ENCODE data around the gene ZNF580.

Gene ZNF580

DNA sequence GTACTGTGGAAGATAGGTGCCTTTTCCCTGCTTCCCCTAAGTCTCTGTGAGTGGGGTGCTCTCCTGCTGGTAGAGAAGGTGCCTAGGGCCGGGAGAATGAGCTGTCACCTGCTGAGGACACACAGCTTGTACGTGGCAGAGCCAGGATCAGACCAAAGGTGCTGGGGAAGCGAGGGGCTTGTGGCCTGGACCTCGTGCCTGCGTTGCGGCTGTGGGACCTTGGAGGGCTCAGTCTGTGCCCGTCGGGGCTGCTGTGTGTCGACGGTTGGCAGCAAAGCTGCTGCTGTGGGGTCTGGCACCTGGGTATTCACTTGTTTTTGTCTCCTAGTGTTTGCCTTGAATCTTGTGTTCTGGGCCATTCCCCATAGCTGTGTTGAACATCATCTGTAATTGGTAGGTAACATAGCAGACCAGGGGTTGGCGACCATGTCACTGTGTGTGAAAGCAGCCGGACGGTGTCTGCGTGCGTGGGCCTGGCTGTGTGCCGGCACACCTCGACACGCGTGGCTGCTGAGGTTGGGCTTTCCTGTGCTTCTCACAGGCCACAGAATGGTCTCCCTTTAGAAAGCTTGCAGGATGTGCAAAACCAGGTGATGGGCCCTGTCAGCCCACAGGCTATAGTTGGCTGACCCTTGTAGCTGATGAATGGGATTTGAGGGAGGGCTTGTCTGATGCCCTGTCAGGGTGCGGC, 23.2 kb downstream of the ZNF580 start:
- CTCF ChIA-PET: interaction anchor here (0.7 to 1.5 kb wide), 2 partner anchors 8 to 148 kb away, joined by 3 to 11 read pairs; no protein-coding TSS in a partner anchor

DNA sequence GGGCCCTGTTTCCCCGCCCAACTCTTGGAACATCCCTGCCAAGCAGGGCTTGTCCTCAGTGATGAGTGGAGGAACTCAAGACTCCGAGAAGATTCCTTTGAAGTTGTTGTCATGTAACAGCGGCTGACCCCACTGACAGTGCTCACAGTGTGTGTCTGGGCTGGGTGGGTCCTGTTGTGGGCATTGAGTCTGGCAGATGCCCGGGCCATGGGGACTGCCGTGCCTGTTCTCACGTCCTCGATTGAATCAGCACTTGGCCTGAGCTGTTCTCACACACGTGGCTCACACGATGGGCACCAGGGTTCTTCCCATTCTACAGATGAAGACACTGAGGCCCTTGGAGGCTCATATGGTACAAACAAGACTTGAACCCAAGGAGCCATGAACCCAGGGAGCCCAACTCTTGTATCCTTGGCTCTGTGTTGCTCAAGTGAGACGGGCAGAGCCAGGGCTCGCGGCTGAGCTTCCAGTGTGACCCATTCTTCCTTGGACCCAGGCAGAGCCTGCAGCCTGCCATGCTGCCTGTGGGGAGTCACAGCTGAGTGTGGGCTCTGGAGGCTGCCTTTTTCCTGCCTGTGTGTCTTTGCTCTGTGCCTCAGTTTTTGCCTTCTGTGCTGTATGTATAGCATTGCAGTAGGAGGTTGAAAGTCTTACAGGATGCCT, 25.7 kb downstream of the ZNF580 start:
- ChIA-PET POLR2A (interaction anchor here (2.7 to 3.0 kb wide), 2 partner anchors 10 to 12 kb away, joined by 10 to 12 read pairs; partner anchors contain the start of gene U2AF2), CTCF (interaction anchor here (1.0 to 1.5 kb wide), 4 partner anchors 9 to 34 kb away, joined by 3 to 4 read pairs (median 4); no protein-coding TSS in a partner anchor)
- Histone ChIP-seq H3K9me3 (ENCODE audit: control insufficient read depth, insufficient read depth, low read depth, low read length) (no peaks in the 10 kb centered on the region), H3K4me3 (ENCODE audit: low read depth, low read length) (no peak overlapping the region), H3K27ac (ENCODE audit: extremely low read depth, low read depth, low read length) (no peak overlapping the region), H3K4me1 (ENCODE audit: control insufficient read depth, insufficient read depth, low read length) (no peaks in the 10 kb centered on the region; the same call in 1 of the 2 replicates), H3K36me3 (ENCODE audit: control insufficient read depth in 2 of 2, insufficient read depth in 1 of 2, low read length in 2 of 2) (peaks cover 52 to 96% of the 10 kb centered on the region in 2 experiments)
- TF ChIP-seq, protein P1, sequence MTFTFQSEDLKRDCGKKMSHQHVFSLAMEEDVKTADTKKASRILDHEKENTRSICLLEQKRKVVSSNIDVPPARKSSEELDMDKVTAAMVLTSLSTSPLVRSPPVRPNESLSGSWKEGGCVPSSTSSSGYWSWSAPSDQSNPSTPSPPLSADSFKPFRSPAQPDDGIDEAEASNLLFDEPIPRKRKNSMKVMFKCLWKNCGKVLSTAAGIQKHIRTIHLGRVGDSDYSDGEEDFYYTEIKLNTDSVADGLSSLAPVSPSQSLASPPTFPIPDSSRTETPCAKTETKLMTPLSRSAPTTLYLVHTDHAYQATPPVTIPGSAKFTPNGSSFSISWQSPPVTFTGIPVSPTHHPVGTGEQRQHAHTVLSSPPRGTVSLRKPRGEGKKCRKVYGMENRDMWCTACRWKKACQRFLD (tag by site-specific recombination; IDR thresholded peaks at IDR 0.05): no peak
- TF ChIP-seq SP3 (tag by site-specific recombination; IDR thresholded peaks at IDR 0.05): no peak
- no peak for TF ChIP-seq ZNF121 (tag by site-specific recombination; IDR thresholded peaks at IDR 0.05)
- TF ChIP-seq SETDB1 (IDR thresholded peaks at IDR 0.05; ENCODE audit: insufficient read length, low read length): no peak
- TF ChIP-seq SCRT1 (tag by site-specific recombination; IDR thresholded peaks at IDR 0.05; ENCODE audit: borderline replicate concordance): no peak

More for the DNA sequence above, 23.2 kb downstream of the ZNF580 start:
- peaks cover 63 to 99% of the 10 kb centered on the region in 2 experiments for H3K36me3 ChIP-seq (ENCODE audit: control insufficient read depth in 2 of 2, insufficient read depth in 1 of 2, low read length in 2 of 2)
- POLR2A ChIA-PET: interaction anchor here (2.1 kb wide), 1 partner anchor 10 kb away, joined by 16 read pairs; the partner anchor contains the start of gene U2AF2
- H3K9me3 ChIP-seq (ENCODE audit: control insufficient read depth, insufficient read depth, low read depth, low read length): no peaks in the 10 kb centered on the region
- H3K27ac ChIP-seq (ENCODE audit: extremely low read depth, low read depth, low read length): no peak overlapping the region
- TF ChIP-seq, protein P2, sequence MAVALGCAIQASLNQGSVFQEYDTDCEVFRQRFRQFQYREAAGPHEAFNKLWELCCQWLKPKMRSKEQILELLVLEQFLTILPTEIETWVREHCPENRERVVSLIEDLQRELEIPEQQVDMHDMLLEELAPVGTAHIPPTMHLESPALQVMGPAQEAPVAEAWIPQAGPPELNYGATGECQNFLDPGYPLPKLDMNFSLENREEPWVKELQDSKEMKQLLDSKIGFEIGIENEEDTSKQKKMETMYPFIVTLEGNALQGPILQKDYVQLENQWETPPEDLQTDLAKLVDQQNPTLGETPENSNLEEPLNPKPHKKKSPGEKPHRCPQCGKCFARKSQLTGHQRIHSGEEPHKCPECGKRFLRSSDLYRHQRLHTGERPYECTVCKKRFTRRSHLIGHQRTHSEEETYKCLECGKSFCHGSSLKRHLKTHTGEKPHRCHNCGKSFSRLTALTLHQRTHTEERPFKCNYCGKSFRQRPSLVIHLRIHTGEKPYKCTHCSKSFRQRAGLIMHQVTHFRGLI (tag by site-specific recombination; IDR thresholded peaks at IDR 0.05): peak; percentile 66; the same call in 1 of the 2 replicates
- no peak for TF ChIP-seq GLI4 (tag by site-specific recombination; IDR thresholded peaks at IDR 0.05)
- H3K4me1 ChIP-seq (ENCODE audit: control insufficient read depth, insufficient read depth, low read length): no peaks in the 10 kb centered on the region; the same call in 1 of the 2 replicates
- H3K4me3 ChIP-seq (ENCODE audit: low read depth, low read length): no peak overlapping the region

DNA sequence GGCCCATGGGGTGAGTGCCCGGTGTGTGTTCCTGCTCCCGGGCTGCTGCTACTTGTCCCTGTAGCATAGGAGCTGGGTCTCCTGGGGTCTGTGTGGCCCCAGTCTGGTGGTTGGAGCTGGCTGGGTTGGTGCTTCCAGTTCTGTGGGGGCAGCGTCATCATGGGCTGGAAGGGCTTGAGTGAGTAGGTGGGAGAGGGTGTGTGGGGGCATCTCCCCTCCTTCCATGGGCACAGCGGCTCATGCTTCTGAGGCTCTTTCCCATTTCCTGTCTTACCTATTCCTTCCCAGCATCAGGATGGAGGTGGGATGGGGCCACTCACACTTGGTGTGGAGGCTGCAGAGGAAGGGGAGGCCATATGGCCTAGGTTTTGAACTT, 26.2 kb downstream of the ZNF580 start:
- POLR2A ChIA-PET: interaction anchor here (2.7 to 3.0 kb wide), 2 partner anchors 10 to 12 kb away, joined by 10 to 12 read pairs; partner anchors contain the start of gene U2AF2
- peak; percentile 54; the same call in 1 of the 2 replicates for TF ChIP-seq EGR2 (tag by site-specific recombination; IDR thresholded peaks at IDR 0.05; ENCODE audit: low read depth)
- no peak for TF ChIP-seq ZNF354C (tag by site-specific recombination; IDR thresholded peaks at IDR 0.05; ENCODE audit: borderline replicate concordance, low read depth)
- TF ChIP-seq ZFHX2 (tag by site-specific recombination; conservative IDR thresholded peaks at IDR 0.05): peak; percentile 76
- TF ChIP-seq IKZF3 (tag by site-specific recombination; IDR thresholded peaks at IDR 0.05): peak; percentile 40; the same call in 1 of the 2 replicates

DNA sequence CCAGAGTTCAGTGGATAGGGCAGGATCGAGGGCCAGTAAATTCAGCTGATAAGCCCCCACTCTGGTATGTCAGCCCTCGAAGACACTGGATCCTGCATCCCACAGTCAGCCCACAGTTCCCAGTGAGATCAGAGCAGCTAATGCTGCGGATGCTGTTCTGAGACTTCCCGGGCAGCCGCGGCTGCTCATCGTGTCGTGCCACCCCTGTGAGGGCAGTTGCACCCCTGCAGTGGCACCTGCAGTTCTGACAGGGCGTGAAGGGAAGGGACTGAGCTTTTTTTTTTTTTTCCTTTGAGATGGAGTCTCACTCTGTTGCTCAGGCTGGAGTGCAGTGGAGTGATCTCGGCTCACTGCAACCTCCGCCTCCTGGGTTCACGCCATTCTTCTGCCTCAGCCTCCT, 26.7 kb downstream of the ZNF580 start:
- POLR2A ChIA-PET: interaction anchor here (2.7 to 3.0 kb wide), 2 partner anchors 11 to 13 kb away, joined by 10 to 12 read pairs; partner anchors contain the start of gene U2AF2
- TF ChIP-seq MEIS1 (CRISPR knock-in tag; IDR thresholded peaks at IDR 0.05; ENCODE audit: borderline replicate concordance) (no peak), GLIS2 (tag by site-specific recombination; IDR thresholded peaks at IDR 0.05) (no peak), ZNF629 (tag by site-specific recombination; IDR thresholded peaks at IDR 0.05) (no peak), ZNF214 (tag by site-specific recombination; IDR thresholded peaks at IDR 0.05; ENCODE audit: borderline replicate concordance) (no peak), ZNF626 (tag by site-specific recombination; IDR thresholded peaks at IDR 0.05) (no peak), ZNF624 (tag by site-specific recombination; IDR thresholded peaks at IDR 0.05) (no peak), ZNF174 (tag by site-specific recombination; IDR thresholded peaks at IDR 0.05) (no peak), GLIS1 (tag by site-specific recombination; IDR thresholded peaks at IDR 0.05) (peak; percentile 19; the same call in 1 of the 2 replicates), ZNF792 (tag by site-specific recombination; IDR thresholded peaks at IDR 0.05) (no peak), ZNF202 (tag by site-specific recombination; IDR thresholded peaks at IDR 0.05; ENCODE audit: borderline replicate concordance) (no peak), IKZF3 (tag by site-specific recombination; IDR thresholded peaks at IDR 0.05) (no peak), ZNF521 (tag by site-specific recombination; IDR thresholded peaks at IDR 0.05) (no peak)

More for the DNA sequence above, 26.2 kb downstream of the ZNF580 start:
- Histone ChIP-seq H3K36me3 (ENCODE audit: control insufficient read depth in 2 of 2, insufficient read depth in 1 of 2, low read length in 2 of 2) (peaks cover 50 to 90% of the 10 kb centered on the region in 2 experiments), H3K9me3 (ENCODE audit: control insufficient read depth, insufficient read depth, low read depth, low read length) (no peaks in the 10 kb centered on the region), H3K4me3 (ENCODE audit: low read depth, low read length) (no peak overlapping the region), H3K4me1 (ENCODE audit: control insufficient read depth, insufficient read depth, low read length) (peaks cover 2% of the 10 kb centered on the region), H3K27ac (ENCODE audit: extremely low read depth, low read depth, low read length) (no peak overlapping the region)
- CTCF ChIA-PET: interaction anchor here (1.0 to 1.5 kb wide), 3 partner anchors 10 to 34 kb away, joined by 4 read pairs; no protein-coding TSS in a partner anchor

More for the DNA sequence above, 26.7 kb downstream of the ZNF580 start:
- no peak overlapping the region for H3K27ac ChIP-seq (ENCODE audit: extremely low read depth, low read depth, low read length)
- no peak overlapping the region for H3K4me3 ChIP-seq (ENCODE audit: low read depth, low read length)
- peaks cover 7% of the 10 kb centered on the region for H3K4me1 ChIP-seq (ENCODE audit: control insufficient read depth, insufficient read depth, low read length)
- CTCF ChIA-PET: interaction anchor here (0.6 to 1.1 kb wide), 3 partner anchors 13 to 35 kb away, joined by 4 to 5 read pairs (median 4); partner anchors contain the start of gene CCDC106
- peaks cover 51 to 90% of the 10 kb centered on the region in 2 experiments for H3K36me3 ChIP-seq (ENCODE audit: control insufficient read depth in 2 of 2, insufficient read depth in 1 of 2, low read length in 2 of 2)
- no peaks in the 10 kb centered on the region for H3K9me3 ChIP-seq (ENCODE audit: control insufficient read depth, insufficient read depth, low read depth, low read length)

Measured in HEK293 (cell line).